ENCODE measurements around the gene GDI1. TPM values are rescaled to one million over a fixed set of nuclear protein-coding genes. Genes with fewer than 3 reads are reported as not detected.

The GDI1 gene
- total RNA-seq, 1 donor from 2014 or later: 48.3 TPM

DNA sequence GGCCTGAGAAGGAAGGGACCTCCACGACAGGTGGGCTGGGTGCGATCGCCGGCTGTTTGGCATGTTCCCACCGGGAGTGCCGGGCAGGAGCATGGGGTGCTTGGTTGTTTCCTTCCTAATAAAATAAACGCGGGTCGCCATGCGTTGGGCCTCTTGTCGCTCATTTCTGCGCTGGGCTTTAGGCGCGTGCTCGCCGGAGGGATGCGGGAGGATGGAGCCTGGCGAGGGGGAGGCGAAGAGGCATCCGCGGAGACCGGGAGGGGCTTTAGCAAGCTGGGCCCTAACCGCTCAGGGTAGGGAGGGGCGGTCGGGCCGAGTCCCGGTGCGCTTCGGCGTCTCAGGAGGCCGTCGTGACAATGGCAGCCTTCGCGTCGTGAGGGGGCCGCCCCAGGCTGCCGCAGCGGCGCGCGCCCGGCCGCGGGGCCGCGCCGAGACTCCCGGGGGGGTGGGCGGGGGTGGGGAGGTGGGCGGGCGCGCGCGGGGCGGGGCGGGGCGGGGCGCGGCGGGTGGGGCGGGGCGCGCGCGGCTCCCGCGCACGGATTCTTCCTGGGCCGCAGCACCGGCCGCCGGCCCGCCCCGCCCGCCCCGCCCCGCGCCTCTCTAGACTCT, 476 bp upstream of the GDI1 start:
- DNase-seq (ENCODE audit: low read depth, low spot score): no peak

- DNase-seq (ENCODE audit: low read depth, low spot score): no peak
Observed at GRCh38 chrX:154437971-154438893, 1.3 kb downstream of the GDI1 start.

GRCh38 chrX:154439841-154440240, 2.9 kb downstream of the GDI1 start:
- DNase-seq (ENCODE audit: low read depth, low spot score): no peak

DNA sequence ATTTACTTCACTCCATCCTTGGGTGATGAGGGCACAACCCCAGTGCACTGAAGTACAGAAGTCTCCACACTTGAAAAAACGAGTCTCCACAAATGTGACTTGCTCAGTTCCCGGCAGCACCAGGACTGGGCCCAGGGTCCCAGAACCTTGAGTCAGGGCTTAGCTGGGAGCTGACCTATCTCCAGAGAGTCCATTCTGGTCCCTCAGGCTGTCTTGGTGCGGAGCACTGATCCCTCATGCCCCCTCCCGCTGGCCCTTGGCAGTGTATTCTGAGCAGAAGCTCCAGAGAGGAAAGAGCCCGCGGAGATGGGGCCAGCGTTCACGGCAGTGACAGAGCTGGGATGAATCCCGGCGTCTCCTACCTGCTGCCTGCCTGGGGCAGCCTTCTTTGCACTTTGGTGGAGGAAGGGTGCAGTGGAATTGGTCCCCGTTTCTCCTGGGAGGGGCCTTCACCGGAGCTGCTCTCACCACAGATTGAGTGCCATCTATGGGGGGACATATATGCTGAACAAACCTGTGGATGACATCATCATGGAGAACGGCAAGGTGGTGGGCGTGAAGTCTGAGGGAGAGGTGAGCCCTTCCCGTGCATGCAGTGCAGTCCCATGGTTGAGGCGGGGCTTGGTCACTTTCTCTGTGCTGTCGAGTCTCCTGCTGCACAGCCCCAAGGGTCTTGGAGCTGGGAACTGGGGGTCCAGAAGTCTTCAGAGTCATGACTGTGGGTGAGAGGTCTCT, 3.8 kb downstream of the GDI1 start:
- DNase-seq (ENCODE audit: low read depth, low spot score): no peak

DNA sequence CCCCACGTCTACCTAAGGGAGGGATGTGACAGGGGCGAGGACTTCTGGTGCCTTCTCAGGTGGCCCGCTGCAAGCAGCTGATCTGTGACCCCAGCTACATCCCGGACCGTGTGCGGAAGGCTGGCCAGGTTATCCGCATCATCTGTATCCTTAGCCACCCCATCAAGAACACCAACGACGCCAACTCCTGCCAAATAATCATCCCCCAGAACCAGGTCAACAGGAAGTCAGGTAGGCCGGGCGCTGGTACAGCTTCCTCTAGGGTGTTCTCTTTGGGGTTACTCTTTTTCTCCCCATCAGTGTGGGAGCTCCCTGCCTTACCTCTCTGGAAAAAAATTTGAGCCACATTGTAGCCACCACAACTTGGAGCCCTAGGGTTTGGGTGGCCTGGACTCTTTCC, 4.6 kb downstream of the GDI1 start:
- DNase-seq (ENCODE audit: low read depth, low spot score): no peak

GRCh38 chrX:154441984-154442707, 5.2 kb downstream of the GDI1 start:
- no peak for DNase-seq (ENCODE audit: low read depth, low spot score)

- no peak for DNase-seq (ENCODE audit: low read depth, low spot score)
Observed at GRCh38 chrX:154443479-154443910, 6.5 kb downstream of the GDI1 start.

DNA sequence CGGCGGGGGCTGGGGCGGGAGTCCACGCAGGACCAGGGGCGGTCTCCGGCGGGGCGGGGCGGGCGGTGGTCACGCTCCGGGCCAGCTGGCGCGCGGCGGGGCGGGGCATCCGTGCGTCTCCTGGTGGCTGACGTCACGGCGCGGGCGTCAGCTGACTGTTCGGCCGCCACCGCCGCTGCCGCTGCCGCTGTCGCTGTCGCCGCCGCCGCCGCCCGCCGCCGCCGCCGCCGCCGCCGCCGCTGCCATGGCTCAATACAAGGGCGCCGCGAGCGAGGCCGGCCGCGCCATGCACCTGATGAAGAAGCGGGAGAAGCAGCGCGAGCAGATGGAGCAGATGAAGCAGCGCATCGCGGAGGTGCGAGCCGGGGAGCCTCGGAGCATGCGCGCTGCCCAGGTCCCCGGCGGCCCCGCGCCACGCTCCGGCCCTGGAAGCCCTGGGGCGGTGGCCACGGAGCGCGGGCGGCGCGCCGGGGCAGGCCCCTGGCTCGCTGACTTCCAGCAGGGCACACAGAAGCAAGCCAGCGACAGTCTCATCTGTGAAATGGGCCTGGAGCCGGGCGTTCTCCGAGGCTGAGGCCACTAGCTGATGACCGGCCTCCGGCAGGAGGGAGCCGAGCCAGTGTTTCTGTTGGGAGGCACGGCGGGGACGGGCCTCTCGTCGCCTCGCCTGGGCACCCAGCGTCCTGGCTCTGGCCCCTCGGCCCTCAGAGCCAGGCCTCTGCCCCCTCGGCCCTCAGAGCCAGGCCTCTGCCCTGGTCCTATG, 7.2 kb downstream of the GDI1 start, which contains the start of gene FAM50A:
Gene FAM50A (plus strand): TSS at position 150 of the 763 bp plus-strand sequence. CDS start 95 bp downstream, at position 245.
- no peak for DNase-seq (ENCODE audit: low read depth, low spot score)

DNA sequence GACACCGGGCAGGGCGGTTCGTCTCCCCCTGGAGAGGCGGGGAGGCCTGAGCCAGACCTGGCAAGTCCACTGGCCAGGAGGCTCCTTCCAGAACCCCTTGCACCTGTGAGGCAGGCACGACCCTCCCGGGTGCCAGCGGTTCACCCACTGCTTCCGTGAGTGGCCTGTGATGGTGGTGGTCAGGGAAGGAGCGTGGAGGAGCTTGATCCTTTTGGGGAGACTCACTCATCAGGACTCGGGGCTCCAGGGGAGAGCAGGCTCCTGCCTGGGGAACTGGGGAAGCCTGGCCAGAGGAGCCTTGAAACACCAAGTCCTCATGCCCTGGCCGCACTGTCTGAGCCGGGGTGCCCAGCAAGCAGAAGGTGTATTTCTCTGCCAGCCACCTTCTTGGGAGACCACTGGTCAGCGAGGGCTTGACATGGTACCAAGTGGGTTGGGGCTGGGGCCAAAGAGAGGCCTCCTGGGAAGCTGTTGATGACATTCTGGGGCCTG, 7.8 kb downstream of the GDI1 start:
- no peak for DNase-seq (ENCODE audit: low read depth, low spot score)

DNA sequence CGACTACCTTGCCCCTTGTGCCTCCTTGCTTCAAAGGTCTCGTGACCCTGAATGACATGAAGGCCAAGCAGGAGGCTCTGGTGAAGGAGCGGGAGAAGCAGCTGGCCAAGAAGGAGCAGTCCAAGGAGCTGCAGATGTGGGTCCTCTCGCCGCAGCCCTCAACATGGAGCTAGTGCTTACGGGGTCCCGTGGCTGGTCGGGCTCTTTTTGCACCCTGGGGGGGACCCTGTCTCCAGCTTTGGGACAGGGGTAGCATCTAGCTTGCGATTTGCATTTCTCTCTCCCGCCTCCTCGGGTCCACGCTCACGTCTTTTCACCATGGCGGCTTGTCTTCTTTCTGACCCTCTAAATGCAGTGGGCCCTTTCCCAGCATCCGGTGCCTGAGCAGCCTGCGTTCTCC, 8.8 kb downstream of the GDI1 start:
- DNase-seq (ENCODE audit: low read depth, low spot score): no peak

DNA sequence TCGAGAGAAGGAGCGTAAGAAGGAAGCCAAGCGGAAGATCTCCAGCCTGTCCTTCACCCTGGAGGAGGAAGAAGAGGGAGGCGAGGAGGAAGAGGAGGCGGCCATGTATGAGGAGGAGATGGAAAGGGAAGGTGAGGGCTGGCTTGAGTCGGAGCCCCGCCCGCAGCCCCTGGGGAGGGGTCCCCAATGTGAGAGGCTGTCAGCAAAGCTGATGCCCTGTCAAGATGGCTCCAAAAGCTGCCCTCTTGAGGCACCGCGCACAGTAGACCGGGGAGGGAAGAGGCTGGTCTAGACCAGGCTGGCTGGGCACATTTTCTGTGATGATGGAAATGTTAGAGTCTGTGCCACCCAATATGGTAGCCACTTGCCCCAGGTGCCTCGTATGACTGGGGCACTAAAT, 9.5 kb downstream of the GDI1 start:
- no peak for DNase-seq (ENCODE audit: low read depth, low spot score)

- no peak for DNase-seq (ENCODE audit: low read depth, low spot score)
Observed at GRCh38 chrX:154448484-154448883, 11.5 kb downstream of the GDI1 start.

- no peak for DNase-seq (ENCODE audit: low read depth, low spot score)
Observed at GRCh38 chrX:154449618-154450017, 12.7 kb downstream of the GDI1 start.

- DNase-seq (ENCODE audit: low read depth, low spot score): no peak
Observed at GRCh38 chrX:154450312-154450711, 13.4 kb downstream of the GDI1 start.

GRCh38 chrX:154452823-154453222, 15.9 kb downstream of the GDI1 start:
- DNase-seq (ENCODE audit: low read depth, low spot score): no peak

GRCh38 chrX:154457491-154458115, 20.6 kb downstream of the GDI1 start:
- DNase-seq (ENCODE audit: low read depth, low spot score): no peak

DNA sequence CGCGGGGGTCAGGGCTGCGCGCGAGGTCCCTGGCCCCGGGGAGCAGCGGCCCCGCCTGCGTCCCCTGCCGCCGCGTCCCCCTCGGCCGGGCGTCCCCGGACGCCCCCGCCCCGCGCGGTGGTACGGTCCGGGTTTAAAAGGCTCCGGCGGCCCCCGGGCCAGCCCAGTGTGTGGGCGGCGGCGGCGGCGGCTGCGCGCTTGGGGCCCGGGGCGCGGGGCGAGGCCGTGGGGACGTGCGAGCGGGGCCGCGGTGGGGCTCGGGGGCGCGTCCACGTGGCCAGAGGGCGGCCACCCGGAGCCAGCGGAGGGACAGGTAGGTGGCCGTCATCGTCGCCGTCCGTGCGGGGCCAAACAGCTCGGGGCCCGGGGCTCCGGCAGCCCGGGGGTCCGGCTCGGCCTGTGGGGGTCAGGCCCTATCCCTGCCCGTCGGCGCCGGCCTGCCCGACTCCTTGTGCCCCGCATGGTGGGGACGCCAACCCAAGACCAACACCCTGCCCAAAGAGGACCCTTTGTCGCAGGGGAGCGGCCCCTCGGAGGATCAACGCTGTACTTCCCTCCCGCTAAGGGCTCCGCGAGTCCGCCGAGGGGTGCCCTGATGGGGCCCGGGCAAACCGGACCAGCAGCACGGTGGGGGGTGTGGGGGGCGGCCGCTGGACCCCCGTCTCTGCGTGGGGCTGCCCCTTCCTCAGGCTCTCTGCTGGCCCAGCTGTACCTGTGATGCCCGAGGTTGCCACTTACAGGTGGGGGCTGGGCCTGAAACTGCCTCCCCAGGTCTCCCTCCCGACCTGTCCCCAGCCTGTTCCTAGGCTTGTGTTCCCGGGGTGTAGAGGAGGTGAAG, 21.4 kb downstream of the GDI1 start, which contains the start of gene PLXNA3:
Gene PLXNA3 (plus strand): TSS at position 166 of the 838 bp plus-strand sequence. CDS start 1,903 bp downstream, outside the sequence.
- no peak for DNase-seq (ENCODE audit: low read depth, low spot score)

GRCh38 chrX:154458954-154459778, 22.2 kb downstream of the GDI1 start:
- DNase-seq (ENCODE audit: low read depth, low spot score): no peak

Data from pulmonary artery endothelial cell (primary cell).